GM12892 (cell line): Measurements from ENCODE around the gene ZNF385A.

Experiments
- POLR2A ChIP-seq: IDR thresholded peaks from 2 replicates; pipeline ENCODE4 v1.6.1; 2011; ENCODE audit warnings: low read depth, low read length, control low read depth
- POLR2AphosphoS5 ChIP-seq: IDR thresholded peaks from 2 replicates; pipeline ENCODE4 v1.6.1; 2011; ENCODE audit warnings: low read depth, low read length, control low read depth
- TAF1 ChIP-seq: IDR thresholded peaks from 2 replicates; pipeline ENCODE4 v1.6.1; 2011; ENCODE audit warnings: low read depth, mild to moderate bottlenecking, control low read depth, low read length, borderline replicate concordance

- no peak for TF ChIP-seq POLR2A
- no peak for TF ChIP-seq POLR2AphosphoS5
- no peak for TF ChIP-seq TAF1
Observed at GRCh38 chr12:54381136-54381535, 3.4 kb downstream of the ZNF385A start.
